GM12873 (cell line): ENCODE data around the gene CNTN3.

Experiments
- CTCF ChIP-seq: IDR thresholded peaks from 2 replicates; pipeline ENCODE4 v1.5.1; 2012; ENCODE audit warnings: low read depth, mild to moderate bottlenecking, moderate library complexity, low read length, control low read depth; ENCODE audit not compliant: insufficient read depth; ENCODE audit errors: missing control alignments

Gene CNTN3

GRCh38 chr3:74601793-74602192 lies 12.7 kb downstream of the CNTN3 start:
- no peak for TF ChIP-seq CTCF

- no peak for TF ChIP-seq CTCF
Measured at GRCh38 chr3:74599564-74599963, 14.9 kb downstream of the CNTN3 start.

GRCh38 chr3:74593152-74593551 lies 21.3 kb downstream of the CNTN3 start:
- TF ChIP-seq CTCF, result no peak

- TF ChIP-seq CTCF, result no peak
Measured at GRCh38 chr3:74592359-74592758, 22.1 kb downstream of the CNTN3 start.

GRCh38 chr3:74591946-74592345 lies 22.5 kb downstream of the CNTN3 start:
- TF ChIP-seq CTCF, result no peak

- no peak for TF ChIP-seq CTCF
Measured at GRCh38 chr3:74591342-74591741, 23.1 kb downstream of the CNTN3 start.

GRCh38 chr3:74590620-74591262 lies 23.7 kb downstream of the CNTN3 start:
- TF ChIP-seq CTCF, result no peak

- TF ChIP-seq CTCF, result no peak
Measured at GRCh38 chr3:74584782-74585181, 29.7 kb downstream of the CNTN3 start.
